ENCODE measurements around the gene TMEM184C.

TMEM184C gene

GRCh38 chr4:147633113-147633512 lies 15.9 kb downstream of the TMEM184C start:
- Histone ChIP-seq H3K27me3 (ENCODE audit: insufficient read depth, poor library complexity, severe bottlenecking) (no peaks in the 10 kb centered on the region), H3K27ac (replicated peaks) (no peak overlapping the region), H3K4me3 (replicated peaks; ENCODE audit: insufficient read depth, low read length) (no peak overlapping the region)
- DNase-seq (ENCODE audit: low read depth in 1 of 2, low spot score in 1 of 2) = no peak
- TF ChIP-seq GABPA (IDR thresholded peaks at IDR 0.05; ENCODE audit: low read depth) = no peak
- no peak for TF ChIP-seq POLR2AphosphoS5 (IDR thresholded peaks at IDR 0.05; ENCODE audit: low read depth)
- no peak for TF ChIP-seq REST (IDR thresholded peaks at IDR 0.05; ENCODE audit: insufficient replicate concordance, low read depth)
- no peak for TF ChIP-seq CTCF (IDR thresholded peaks at IDR 0.05; ENCODE audit: insufficient read depth, low read length)
- TF ChIP-seq SPI1 (IDR thresholded peaks at IDR 0.05; ENCODE audit: borderline replicate concordance, low read depth) = no peak

GRCh38 chr4:147633643-147634042 lies 16.4 kb downstream of the TMEM184C start:
- Histone ChIP-seq H3K4me3 (replicated peaks; ENCODE audit: insufficient read depth, low read length) (no peak overlapping the region), H3K27ac (replicated peaks) (no peak overlapping the region), H3K27me3 (ENCODE audit: insufficient read depth, poor library complexity, severe bottlenecking) (no peaks in the 10 kb centered on the region)
- DNase-seq (ENCODE audit: low read depth in 1 of 2, low spot score in 1 of 2) = no peak
- TF ChIP-seq CTCF (IDR thresholded peaks at IDR 0.05; ENCODE audit: insufficient read depth, low read length) = no peak
- TF ChIP-seq GABPA (IDR thresholded peaks at IDR 0.05; ENCODE audit: low read depth) = no peak
- no peak for TF ChIP-seq SPI1 (IDR thresholded peaks at IDR 0.05; ENCODE audit: borderline replicate concordance, low read depth)
- TF ChIP-seq REST (IDR thresholded peaks at IDR 0.05; ENCODE audit: insufficient replicate concordance, low read depth) = no peak
- no peak for TF ChIP-seq POLR2AphosphoS5 (IDR thresholded peaks at IDR 0.05; ENCODE audit: low read depth)

- DNase-seq (ENCODE audit: low read depth in 1 of 2, low spot score in 1 of 2) = no peak
- TF ChIP-seq CTCF (IDR thresholded peaks at IDR 0.05; ENCODE audit: insufficient read depth, low read length) = no peak
- TF ChIP-seq POLR2AphosphoS5 (IDR thresholded peaks at IDR 0.05; ENCODE audit: low read depth) = no peak
- TF ChIP-seq SPI1 (IDR thresholded peaks at IDR 0.05; ENCODE audit: borderline replicate concordance, low read depth) = no peak
- TF ChIP-seq GABPA (IDR thresholded peaks at IDR 0.05; ENCODE audit: low read depth) = no peak
- no peak for TF ChIP-seq REST (IDR thresholded peaks at IDR 0.05; ENCODE audit: insufficient replicate concordance, low read depth)
- no peaks in the 10 kb centered on the region for H3K27me3 ChIP-seq (ENCODE audit: insufficient read depth, poor library complexity, severe bottlenecking)
- H3K27ac ChIP-seq (replicated peaks) = no peak overlapping the region
- no peak overlapping the region for H3K4me3 ChIP-seq (replicated peaks; ENCODE audit: insufficient read depth, low read length)
These were observed 18.2 kb downstream of the TMEM184C start for GRCh38 chr4:147635348-147635747.
